ENCODE data around the gene RPL3.
"Not testable (repeated sequence)": the region's sequence is repeated elsewhere in the genome, so short reads cannot be mapped to it uniquely, and the experiment has no call there.

Gene RPL3

GRCh38 chr22:39350757-39351688 lies 31.6 kb upstream of the RPL3 start:
- DNase-seq = no peak

- DNase-seq = no peak
Measured at GRCh38 chr22:39349967-39350726, 30.7 kb upstream of the RPL3 start, which contains the start of gene SYNGR1. SYNGR1 (plus strand) TSS chr22:39349991; CDS start chr22:39350011, 20 bp downstream.

- no peak for DNase-seq
Measured at GRCh38 chr22:39349506-39349966, 30.1 kb upstream of the RPL3 start.

- no peak for DNase-seq
Measured at GRCh38 chr22:39348909-39349505, 29.6 kb upstream of the RPL3 start.

- no peak for DNase-seq
Measured at GRCh38 chr22:39345231-39345630, 25.8 kb upstream of the RPL3 start.

GRCh38 chr22:39344046-39344390 lies 24.6 kb upstream of the RPL3 start:
- DNase-seq = no peak

- peak; percentile 74 for DNase-seq
Measured at GRCh38 chr22:39343259-39344045, 24.0 kb upstream of the RPL3 start.

GRCh38 chr22:39341179-39341578 lies 21.8 kb upstream of the RPL3 start:
- no peak for DNase-seq

- not testable (repeated sequence) for DNase-seq
Measured at GRCh38 chr22:39339775-39340174, 20.4 kb upstream of the RPL3 start.

- DNase-seq = no peak
Measured at GRCh38 chr22:39336411-39336810, 17.0 kb upstream of the RPL3 start.

GRCh38 chr22:39332441-39333064 lies 13.1 kb upstream of the RPL3 start:
- DNase-seq = no peak

GRCh38 chr22:39330553-39330952 lies 11.1 kb upstream of the RPL3 start:
- DNase-seq = not testable (repeated sequence)

GRCh38 chr22:39327995-39328754 lies 8.8 kb upstream of the RPL3 start:
- no peak for DNase-seq

GRCh38 chr22:39325392-39325932 lies 6.0 kb upstream of the RPL3 start:
- DNase-seq = no peak

GRCh38 chr22:39320616-39321029 lies 1.2 kb upstream of the RPL3 start:
- not testable (repeated sequence) for DNase-seq

GRCh38 chr22:39318507-39319283 lies 728 bp downstream of the RPL3 start:
- DNase-seq = peak; percentile 52

GRCh38 chr22:39317775-39318506 lies 1.5 kb downstream of the RPL3 start:
- no peak for DNase-seq

GRCh38 chr22:39317084-39317774 lies 2.2 kb downstream of the RPL3 start:
- DNase-seq = no peak
